Muscle layer of duodenum (tissue), 2 donors: Measurements from ENCODE around the gene NAB2.
"Not testable (repeated sequence)": the region's sequence is repeated elsewhere in the genome, so short reads cannot be mapped to it uniquely, and the experiment has no call there.

Experiments
- H3K27ac ChIP-seq: one replicate; pipeline ENCODE4 v1.7.0; 2013; ENCODE audit warnings: mild to moderate bottlenecking, low read length
- H3K27me3 ChIP-seq: one replicate; pipeline ENCODE4 v1.7.0; 2013; ENCODE audit warnings: low read depth, mild to moderate bottlenecking, control low read depth, low read length
- H3K36me3 ChIP-seq, 2 donors: one replicate each; pipeline ENCODE4 v1.7.0; 2013; ENCODE audit warnings: low read length in 2 of 2, control low read depth in 1 of 2, mild to moderate bottlenecking in 1 of 2; ENCODE audit not compliant: insufficient read depth in 2 of 2, control insufficient read depth in 1 of 2
- H3K4me1 ChIP-seq, 2 donors: one replicate each; pipeline ENCODE4 v1.7.0; 2013; ENCODE audit warnings: low read length in 2 of 2, mild to moderate bottlenecking in 2 of 2, control low read depth in 1 of 2, moderate library complexity in 1 of 2; ENCODE audit not compliant: insufficient read depth in 2 of 2, control insufficient read depth in 1 of 2
- H3K4me3 ChIP-seq, 2 donors: one replicate each; pipeline ENCODE4 v1.7.0; 2013; ENCODE audit warnings: low read length in 2 of 2, low read depth in 1 of 2, mild to moderate bottlenecking in 1 of 2
- H3K9me3 ChIP-seq, 2 donors: one replicate each; pipeline ENCODE4 v1.7.0; 2013; ENCODE audit warnings: low read length in 2 of 2, control low read depth in 1 of 2, mild to moderate bottlenecking in 1 of 2; ENCODE audit not compliant: control insufficient read depth in 1 of 2
- donor health status: healthy.

The NAB2 gene

DNA sequence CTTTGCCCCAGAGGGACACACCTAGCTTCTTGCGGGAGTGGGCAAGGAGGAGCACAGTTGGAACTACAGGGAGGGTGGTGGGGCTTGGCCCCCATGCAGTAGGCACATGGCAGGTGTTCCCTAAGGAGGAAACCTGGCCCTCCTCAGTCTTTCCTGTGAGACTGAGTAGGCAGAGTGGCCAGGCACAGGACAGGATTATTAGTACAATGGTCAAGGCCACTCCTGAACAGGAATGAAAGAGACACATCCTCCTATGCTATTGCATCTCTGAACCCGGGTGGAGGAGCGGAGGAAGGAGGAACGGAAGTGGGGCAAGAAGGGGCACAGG, 39.8 kb upstream of the NAB2 start:
- Histone ChIP-seq H3K27ac (peak overlapping the region; percentile 36), H3K4me1 (no peaks in the 10 kb centered on the region), H3K36me3 (no peaks in the 10 kb centered on the region), H3K4me3 (peak overlapping the region in 1 of 2 donors; percentile 40), H3K9me3 (no peaks in the 10 kb centered on the region), H3K27me3 (no peaks in the 10 kb centered on the region)

DNA sequence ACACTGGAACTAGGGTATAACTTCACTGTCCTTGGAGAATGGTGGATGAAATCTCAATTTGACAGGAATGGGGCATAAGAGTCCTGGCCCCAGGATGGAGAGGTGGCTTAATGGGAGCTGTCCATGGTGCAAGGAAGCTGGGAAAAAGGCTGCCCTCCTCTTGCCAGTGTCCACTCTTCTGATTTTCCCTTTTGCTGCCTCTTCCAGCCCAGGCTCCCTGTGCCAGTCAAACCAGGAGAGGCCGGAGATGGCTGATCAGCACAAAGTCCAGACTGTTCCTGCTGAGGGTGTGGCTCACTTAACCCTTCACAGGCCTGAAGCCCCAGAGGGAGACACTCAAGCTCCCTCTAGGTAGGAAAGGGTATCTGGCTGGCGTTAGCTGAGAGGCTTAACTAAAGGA, 39.0 kb upstream of the NAB2 start, which contains the start of gene MYO1A:
Gene MYO1A, minus strand, starts transcription at position 240 of the 400 bp plus-strand sequence. CDS start 1,806 bp downstream, outside the sequence.
- H3K4me1 ChIP-seq: no peaks in the 10 kb centered on the region
- no peaks in the 10 kb centered on the region for H3K27me3 ChIP-seq
- H3K36me3 ChIP-seq: no peaks in the 10 kb centered on the region
- no peaks in the 10 kb centered on the region for H3K9me3 ChIP-seq
- peak within 1 kb of the TSS; percentile 36 for H3K27ac ChIP-seq
- H3K4me3 ChIP-seq: peak within 1 kb of the TSS in 1 of 2 donors; percentile 40

DNA sequence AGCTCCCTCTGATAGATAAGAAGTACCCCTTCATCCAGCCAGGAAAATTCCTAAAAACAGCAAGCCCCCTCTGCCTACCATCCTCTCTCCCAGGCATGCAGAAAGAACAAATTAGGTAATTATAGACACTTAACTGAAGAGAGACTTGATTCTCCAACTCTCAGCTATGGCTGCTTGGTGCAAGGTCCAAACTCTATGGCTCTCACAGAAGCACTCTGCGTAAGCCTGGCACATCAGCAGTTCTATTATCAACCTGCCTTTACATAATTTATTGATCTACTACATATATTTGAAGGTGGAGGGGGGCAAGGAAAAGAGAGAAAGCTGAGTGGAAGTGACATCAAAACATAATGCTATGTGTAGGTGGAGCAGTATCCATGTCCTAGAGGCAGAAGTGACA, 37.9 kb upstream of the NAB2 start:
- H3K36me3 ChIP-seq: no peaks in the 10 kb centered on the region
- H3K27me3 ChIP-seq: no peaks in the 10 kb centered on the region
- H3K9me3 ChIP-seq: no peaks in the 10 kb centered on the region
- no peak overlapping the region for H3K27ac ChIP-seq
- H3K4me1 ChIP-seq: peaks cover 0 to 5% of the 10 kb centered on the region in 2 donors
- no peak overlapping the region for H3K4me3 ChIP-seq

DNA sequence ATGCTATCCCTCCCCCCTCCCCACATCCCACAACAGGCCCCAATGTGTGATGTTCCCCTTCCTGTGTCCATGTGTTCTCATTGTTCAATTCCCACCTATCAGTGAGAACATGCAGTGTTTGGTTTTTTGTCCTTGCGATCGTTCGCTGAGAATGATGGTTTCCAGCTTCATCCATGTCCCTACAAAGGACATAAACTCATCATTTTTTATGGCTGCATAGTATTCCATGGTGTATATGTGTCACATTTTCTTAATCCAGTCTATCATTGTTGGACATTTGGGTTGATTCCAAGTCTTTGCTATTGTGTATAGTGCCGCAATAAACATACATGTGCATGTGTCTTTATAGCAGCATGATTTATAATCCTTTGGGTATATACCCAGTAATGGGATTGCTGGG, 35.8 kb upstream of the NAB2 start:
- not testable (repeated sequence) for H3K4me3 ChIP-seq, H3K36me3 ChIP-seq, H3K27ac ChIP-seq, H3K27me3 ChIP-seq, H3K9me3 ChIP-seq
- H3K4me1 ChIP-seq: peaks cover 0 to 21% of the 10 kb centered on the region in 2 donors

DNA sequence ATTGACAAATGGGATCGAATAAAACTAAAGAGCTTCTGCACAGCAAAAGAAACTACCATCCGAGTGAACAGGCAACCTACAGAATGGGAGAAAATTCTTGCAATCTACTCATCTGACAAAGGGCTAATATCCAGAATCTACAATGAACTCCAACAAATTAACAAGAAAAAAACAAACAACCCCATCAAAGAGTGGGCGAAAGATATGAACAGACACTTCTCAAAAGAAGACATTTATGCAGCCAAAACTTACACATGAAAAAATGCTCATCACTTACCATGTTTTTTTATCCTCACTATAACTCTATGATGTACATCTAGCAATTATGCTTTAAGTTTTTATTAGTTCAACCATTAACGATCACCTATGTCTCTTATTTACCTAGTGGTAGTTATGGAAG, 35.0 kb upstream of the NAB2 start:
- not testable (repeated sequence) for H3K9me3 ChIP-seq, H3K27ac ChIP-seq, H3K4me3 ChIP-seq, H3K36me3 ChIP-seq, H3K27me3 ChIP-seq
- H3K4me1 ChIP-seq: peaks cover 0 to 21% of the 10 kb centered on the region in 2 donors

DNA sequence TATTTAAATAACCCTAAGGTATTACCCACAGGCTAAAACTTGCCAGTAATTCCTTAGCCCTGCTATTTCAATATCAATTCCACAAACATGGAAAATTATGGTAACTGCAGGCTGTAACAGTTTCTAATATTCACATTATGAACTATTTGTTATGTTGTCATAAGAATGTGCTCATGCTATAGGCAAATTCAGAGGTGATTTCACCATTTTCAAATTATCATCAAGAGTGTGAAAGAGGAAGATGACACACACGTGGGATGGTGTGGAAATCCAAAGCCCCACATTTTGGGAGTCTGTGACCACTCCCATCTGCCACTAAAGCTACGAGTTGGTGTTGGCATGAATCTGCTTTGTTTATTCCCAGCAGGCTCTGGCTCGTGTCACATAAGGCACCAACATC, 33.1 kb upstream of the NAB2 start:
- Histone ChIP-seq H3K27me3 (no peaks in the 10 kb centered on the region), H3K36me3 (peaks cover 10 to 14% of the 10 kb centered on the region in 2 donors), H3K4me1 (peaks cover 0 to 21% of the 10 kb centered on the region in 2 donors), H3K4me3 (no peak overlapping the region), H3K27ac (peak overlapping the region; percentile 78), H3K9me3 (no peaks in the 10 kb centered on the region)

DNA sequence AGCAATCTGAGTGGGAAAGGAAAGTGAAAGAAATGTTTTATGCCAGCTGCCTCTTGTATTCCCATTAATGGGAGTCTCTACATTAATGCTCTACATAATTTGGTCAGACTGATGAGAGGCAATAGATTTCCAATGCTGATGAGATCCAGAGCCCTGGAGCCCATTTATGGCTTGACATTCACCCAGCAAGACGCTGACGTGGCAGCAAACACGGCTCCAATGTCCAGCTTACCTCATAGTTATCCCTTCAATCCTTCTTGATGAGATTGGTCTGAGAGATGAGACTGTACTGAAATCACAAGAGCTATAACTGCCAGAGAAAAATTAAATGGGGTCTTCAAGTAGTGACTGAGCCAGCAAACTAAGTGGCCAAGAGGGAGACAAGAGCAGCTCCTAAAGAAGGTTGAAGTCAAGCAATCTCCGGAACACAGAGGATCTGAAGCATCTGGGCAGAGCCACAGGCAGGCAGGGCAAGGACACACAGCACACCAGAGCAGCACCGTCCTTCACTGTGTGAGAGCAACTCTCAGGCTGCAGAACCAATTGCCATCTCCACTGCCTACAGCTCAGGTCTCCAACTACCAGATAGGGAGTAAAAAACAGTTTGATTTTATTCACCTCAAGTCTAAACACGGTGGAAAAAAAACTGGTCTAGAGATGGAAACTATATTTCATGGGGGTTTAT, 31.7 kb upstream of the NAB2 start:
- Histone ChIP-seq H3K27ac (peak overlapping the region; percentile 78), H3K4me3 (peak overlapping the region in 1 of 2 donors; percentile 12), H3K9me3 (no peaks in the 10 kb centered on the region), H3K36me3 (peaks cover 10 to 14% of the 10 kb centered on the region in 2 donors), H3K27me3 (no peaks in the 10 kb centered on the region), H3K4me1 (peaks cover 0 to 21% of the 10 kb centered on the region in 2 donors)

DNA sequence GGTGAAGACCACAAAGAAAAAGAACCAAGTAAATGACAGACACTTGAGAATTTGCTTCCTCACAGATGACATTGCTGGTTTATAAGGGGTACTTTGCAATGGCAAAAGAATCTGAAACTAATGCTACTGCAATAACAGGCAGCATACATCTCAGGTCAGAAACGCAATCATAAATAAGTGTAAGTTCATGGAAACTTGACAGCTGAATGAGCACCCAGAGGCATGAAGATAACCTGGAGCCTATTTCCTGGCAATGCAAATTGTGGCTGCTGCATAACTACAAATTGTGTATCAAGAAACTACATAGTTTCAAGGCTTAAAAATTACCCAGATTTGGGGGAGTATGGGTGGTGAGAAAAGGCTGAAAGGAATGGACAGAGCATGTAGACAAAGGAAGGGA, 30.5 kb upstream of the NAB2 start:
- no peaks in the 10 kb centered on the region for H3K27me3 ChIP-seq
- H3K4me1 ChIP-seq: peaks cover 0 to 21% of the 10 kb centered on the region in 2 donors
- H3K27ac ChIP-seq: no peak overlapping the region
- no peaks in the 10 kb centered on the region for H3K9me3 ChIP-seq
- H3K36me3 ChIP-seq: peaks cover 10 to 14% of the 10 kb centered on the region in 2 donors
- no peak overlapping the region for H3K4me3 ChIP-seq

DNA sequence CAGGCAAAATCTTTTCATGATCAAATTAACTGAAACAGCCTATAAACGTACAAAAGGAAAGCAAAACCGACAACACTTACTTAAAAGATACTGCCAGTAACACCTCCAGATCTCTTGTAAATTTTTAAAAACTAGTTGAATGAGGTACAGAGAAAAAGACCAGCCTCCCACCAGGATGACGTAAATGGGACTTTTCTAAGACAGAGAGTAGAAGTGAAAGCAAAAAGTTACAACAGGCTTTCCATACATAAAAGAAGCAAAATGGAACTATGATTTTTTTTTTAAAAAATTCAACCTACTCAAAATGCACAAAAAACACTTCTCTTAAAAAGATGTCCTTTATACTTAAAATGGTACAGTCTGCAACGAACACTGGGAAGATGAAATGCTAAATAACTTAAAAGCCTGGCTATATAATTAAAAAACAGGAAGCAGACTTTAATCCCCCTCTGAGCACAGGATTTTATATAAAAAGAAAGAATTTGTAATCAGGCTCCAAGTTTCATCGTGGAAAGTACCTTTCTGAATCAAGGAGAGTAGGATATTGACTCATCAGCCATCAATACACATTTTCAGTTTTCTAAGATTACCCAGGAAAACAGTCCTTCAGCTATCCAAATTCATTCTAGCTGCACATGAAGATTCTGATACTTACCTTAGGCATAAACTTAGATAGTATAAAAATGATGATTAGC, 24.8 kb upstream of the NAB2 start:
- peaks cover 6 to 18% of the 10 kb centered on the region in 2 donors for H3K36me3 ChIP-seq
- H3K27me3 ChIP-seq: no peaks in the 10 kb centered on the region
- no peak overlapping the region for H3K4me3 ChIP-seq
- H3K4me1 ChIP-seq: peaks cover 0 to 1% of the 10 kb centered on the region in 2 donors
- no peaks in the 10 kb centered on the region for H3K9me3 ChIP-seq
- peak overlapping the region; percentile 33 for H3K27ac ChIP-seq

DNA sequence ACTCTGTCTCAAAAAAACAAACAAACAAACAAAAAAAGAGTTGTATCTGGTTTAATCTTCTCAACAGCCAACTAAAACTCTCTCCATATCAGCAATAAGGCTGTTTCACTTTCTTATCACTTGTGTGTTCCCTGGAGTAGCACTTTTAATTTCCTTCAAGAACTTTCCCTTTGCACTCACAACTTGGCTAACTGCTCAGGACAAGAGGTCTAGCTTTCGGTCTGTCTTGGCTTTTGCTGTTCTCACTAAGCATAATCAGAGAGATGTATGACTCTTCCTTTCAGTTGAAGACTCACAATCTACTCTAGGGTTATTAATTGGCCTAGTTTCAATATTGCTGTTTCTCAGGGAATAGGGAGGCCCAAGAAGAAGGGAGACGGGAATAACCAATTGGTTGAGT, 22.7 kb upstream of the NAB2 start:
- peaks cover 0 to 18% of the 10 kb centered on the region in 2 donors for H3K36me3 ChIP-seq
- H3K4me3 ChIP-seq: no peak overlapping the region
- H3K9me3 ChIP-seq: no peaks in the 10 kb centered on the region
- peaks cover 7 to 12% of the 10 kb centered on the region in 2 donors for H3K4me1 ChIP-seq
- H3K27ac ChIP-seq: no peak overlapping the region
- H3K27me3 ChIP-seq: no peaks in the 10 kb centered on the region

DNA sequence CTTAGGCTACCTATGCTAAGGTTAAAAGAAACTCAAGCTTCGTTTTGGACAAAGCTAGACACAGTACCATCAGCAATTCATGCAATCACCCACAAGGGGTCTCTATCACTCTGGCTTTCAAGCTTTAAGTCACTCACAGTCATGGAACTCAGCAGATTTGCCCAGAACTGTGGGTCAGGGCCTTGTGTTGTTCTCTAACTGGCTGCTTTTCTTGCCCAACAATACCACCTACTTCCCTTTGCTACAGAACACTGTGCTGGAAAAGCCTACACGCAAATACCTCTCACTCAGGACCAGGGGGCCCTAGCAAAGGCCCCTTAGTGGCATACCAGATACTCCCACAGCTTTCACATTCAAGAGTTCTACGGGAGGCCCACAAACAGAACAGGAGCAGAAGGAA, 19.4 kb upstream of the NAB2 start:
- peak overlapping the region; percentile 74 for H3K27ac ChIP-seq

More for the DNA sequence above, 19.4 kb upstream of the NAB2 start:
- Histone ChIP-seq H3K27me3 (no peaks in the 10 kb centered on the region), H3K4me3 (no peak overlapping the region), H3K4me1 (peaks cover 7 to 12% of the 10 kb centered on the region in 2 donors), H3K36me3 (peaks cover 0 to 18% of the 10 kb centered on the region in 2 donors), H3K9me3 (no peaks in the 10 kb centered on the region)
